ENCODE results near the gene TEAD1. TPM values are rescaled to one million over a fixed set of nuclear protein-coding genes. Genes with fewer than 3 reads are reported as not detected.

Gene TEAD1
- total RNA-seq, 4 donors from 2014 or later: 184 to 272 (median 208) TPM

GRCh38 chr11:12845163-12845562, 170.9 kb downstream of the TEAD1 start:
- Histone ChIP-seq H3K4me3 (no peak overlapping the region), H3K9me3 (no peaks in the 10 kb centered on the region), H3K27ac (peak overlapping the region in 2 of 4 donors; percentile 3 to 44), H3K27me3 (no peaks in the 10 kb centered on the region), H3K4me1 (peaks cover 11 to 88% (median 21%) of the 10 kb centered on the region in 3 donors), H3K36me3 (no peaks in the 10 kb centered on the region)
- 75 to 100% methylated on average over 1 to 4 of the region's 6 CpGs for WGBS, 2 donors (ENCODE audit: low coverage in 1 of 2)
- peak; percentile 11 for ATAC-seq
- TF ChIP-seq POLR2A (IDR thresholded peaks at IDR 0.05): no peak
- TF ChIP-seq CTCF (IDR thresholded peaks at IDR 0.05): no peak
- no peak for TF ChIP-seq POLR2AphosphoS5 (IDR thresholded peaks at IDR 0.05)
- no peak for TF ChIP-seq EP300 (IDR thresholded peaks at IDR 0.05)

GRCh38 chr11:12845739-12846358, 171.6 kb downstream of the TEAD1 start:
- 4 to 30% methylated on average over 5 of the region's 10 CpGs for WGBS, 2 donors (ENCODE audit: low coverage in 1 of 2)
- Histone ChIP-seq H3K36me3 (no peaks in the 10 kb centered on the region), H3K27me3 (no peaks in the 10 kb centered on the region), H3K27ac (peak overlapping the region in 3 of 4 donors; percentile 3 to 44 (median 28)), H3K9me3 (no peaks in the 10 kb centered on the region), H3K4me1 (peaks cover 11 to 83% (median 21%) of the 10 kb centered on the region in 3 donors), H3K4me3 (no peak overlapping the region)
- ATAC-seq: peak; percentile 23
- TF ChIP-seq CTCF (IDR thresholded peaks at IDR 0.05): no peak
- peak; percentile 31 for TF ChIP-seq POLR2AphosphoS5 (IDR thresholded peaks at IDR 0.05)
- TF ChIP-seq POLR2A (IDR thresholded peaks at IDR 0.05): no peak
- no peak for TF ChIP-seq EP300 (IDR thresholded peaks at IDR 0.05)

- ATAC-seq: no peak
- Histone ChIP-seq H3K36me3 (no peaks in the 10 kb centered on the region), H3K4me3 (no peak overlapping the region), H3K27me3 (no peaks in the 10 kb centered on the region), H3K9me3 (no peaks in the 10 kb centered on the region), H3K27ac (peak overlapping the region in 1 of 4 donors; percentile 44), H3K4me1 (peaks cover 11 to 71% (median 20%) of the 10 kb centered on the region in 3 donors)
- no peak for TF ChIP-seq CTCF (IDR thresholded peaks at IDR 0.05)
- TF ChIP-seq POLR2A (IDR thresholded peaks at IDR 0.05): no peak
- TF ChIP-seq EP300 (IDR thresholded peaks at IDR 0.05): no peak
- no peak for TF ChIP-seq POLR2AphosphoS5 (IDR thresholded peaks at IDR 0.05)
- 57 to 85% methylated on average over 3 of the region's 3 CpGs for WGBS, 2 donors (ENCODE audit: low coverage in 1 of 2)
Observed at GRCh38 chr11:12846786-12847615, 172.8 kb downstream of the TEAD1 start.

GRCh38 chr11:12848413-12848812, 174.2 kb downstream of the TEAD1 start:
- no peak for ATAC-seq
- 88 to 95% methylated on average over 3 of the region's 3 CpGs for WGBS, 2 donors (ENCODE audit: low coverage in 1 of 2)
- H3K4me1 ChIP-seq: peaks cover 2 to 67% (median 8%) of the 10 kb centered on the region in 3 donors

More at GRCh38 chr11:12848413-12848812, 174.2 kb downstream of the TEAD1 start:
- Histone ChIP-seq H3K4me3 (no peak overlapping the region), H3K36me3 (no peaks in the 10 kb centered on the region), H3K27ac (no peak overlapping the region), H3K9me3 (no peaks in the 10 kb centered on the region), H3K27me3 (no peaks in the 10 kb centered on the region)
- TF ChIP-seq EP300 (IDR thresholded peaks at IDR 0.05) (no peak), POLR2AphosphoS5 (IDR thresholded peaks at IDR 0.05) (no peak), CTCF (IDR thresholded peaks at IDR 0.05) (no peak), POLR2A (IDR thresholded peaks at IDR 0.05) (no peak)

Measured in gastroesophageal sphincter (tissue), 4 donors.